ENCODE results near the gene FAM50A.
"Not testable (repeated sequence)": the region's sequence is repeated elsewhere in the genome, so short reads cannot be mapped to it uniquely, and the experiment has no call there.

The FAM50A gene, protein sequence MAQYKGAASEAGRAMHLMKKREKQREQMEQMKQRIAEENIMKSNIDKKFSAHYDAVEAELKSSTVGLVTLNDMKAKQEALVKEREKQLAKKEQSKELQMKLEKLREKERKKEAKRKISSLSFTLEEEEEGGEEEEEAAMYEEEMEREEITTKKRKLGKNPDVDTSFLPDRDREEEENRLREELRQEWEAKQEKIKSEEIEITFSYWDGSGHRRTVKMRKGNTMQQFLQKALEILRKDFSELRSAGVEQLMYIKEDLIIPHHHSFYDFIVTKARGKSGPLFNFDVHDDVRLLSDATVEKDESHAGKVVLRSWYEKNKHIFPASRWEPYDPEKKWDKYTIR

GRCh38 chrX:154443992-154444754 lies at the start of gene FAM50A:
Gene FAM50A (plus strand): TSS chrX:154444141. CDS start chrX:154444236, 95 bp downstream.
- peak; percentile 74 to 79 for DNase-seq

DNA sequence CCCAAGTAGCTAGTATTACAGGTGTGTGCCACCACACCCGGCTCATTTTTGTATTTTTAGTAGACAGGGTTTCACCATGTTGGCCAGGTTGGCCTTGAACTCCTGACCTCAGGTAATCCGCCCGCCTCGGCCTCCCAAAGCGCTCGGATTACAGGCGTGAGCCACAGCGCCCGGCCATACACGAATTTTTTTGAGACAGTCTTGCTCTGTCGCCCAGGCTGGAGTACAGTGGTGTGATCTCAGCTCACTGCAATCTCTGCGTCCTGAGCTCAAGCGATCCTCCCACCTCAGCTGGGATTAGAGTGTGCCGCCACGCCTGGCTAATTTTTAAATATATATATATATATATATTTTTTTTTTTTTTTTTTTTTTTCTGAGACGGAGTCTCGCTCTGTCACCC lies 47.6 kb upstream of the FAM50A start:
- DNase-seq = not testable (repeated sequence)

DNA sequence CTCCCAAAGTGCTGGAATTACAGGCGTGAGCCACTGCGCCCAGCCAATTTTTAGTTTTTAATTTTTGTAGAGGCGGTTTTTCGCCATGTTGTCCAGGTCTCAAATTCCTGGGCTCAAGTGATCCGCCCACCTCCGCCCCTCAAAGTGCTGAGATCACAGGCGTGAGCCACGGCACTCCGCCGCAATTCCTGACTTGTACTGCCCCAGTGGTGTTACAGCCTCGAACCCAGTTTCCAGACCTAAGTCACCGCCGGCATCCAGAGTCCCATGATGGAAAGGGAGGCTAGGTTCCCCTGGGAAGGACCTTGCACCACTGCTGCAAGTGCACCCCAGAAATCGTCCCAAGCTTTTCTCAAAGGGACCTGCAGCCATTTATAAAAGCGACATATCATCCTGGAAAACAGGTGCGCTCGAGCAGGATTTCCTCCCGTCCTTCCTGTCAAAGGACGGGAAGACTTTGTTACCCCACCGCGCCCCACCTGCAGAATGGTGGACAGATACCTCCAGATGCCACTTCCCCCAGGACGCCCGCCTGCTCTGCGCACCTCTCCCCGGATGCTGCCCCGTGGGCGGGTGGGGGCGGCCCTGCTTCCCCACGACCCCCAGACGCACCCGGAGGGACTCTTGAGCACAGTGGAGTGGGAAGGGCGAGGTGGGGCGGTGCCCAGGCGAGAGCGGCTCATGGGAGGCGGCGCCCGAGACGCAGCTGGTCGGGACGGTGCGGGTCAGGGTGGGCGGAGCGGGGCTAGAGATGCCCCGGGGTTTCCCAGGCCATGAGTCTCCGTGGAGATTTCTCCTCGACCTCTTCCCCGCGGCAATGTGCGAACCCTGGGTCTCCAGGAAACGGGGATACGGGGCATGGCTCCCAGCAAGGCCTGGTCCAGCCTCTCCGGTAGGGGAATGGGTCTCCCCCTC lies 46.7 kb upstream of the FAM50A start:
- peak; percentile 62 to 74 for DNase-seq

DNA sequence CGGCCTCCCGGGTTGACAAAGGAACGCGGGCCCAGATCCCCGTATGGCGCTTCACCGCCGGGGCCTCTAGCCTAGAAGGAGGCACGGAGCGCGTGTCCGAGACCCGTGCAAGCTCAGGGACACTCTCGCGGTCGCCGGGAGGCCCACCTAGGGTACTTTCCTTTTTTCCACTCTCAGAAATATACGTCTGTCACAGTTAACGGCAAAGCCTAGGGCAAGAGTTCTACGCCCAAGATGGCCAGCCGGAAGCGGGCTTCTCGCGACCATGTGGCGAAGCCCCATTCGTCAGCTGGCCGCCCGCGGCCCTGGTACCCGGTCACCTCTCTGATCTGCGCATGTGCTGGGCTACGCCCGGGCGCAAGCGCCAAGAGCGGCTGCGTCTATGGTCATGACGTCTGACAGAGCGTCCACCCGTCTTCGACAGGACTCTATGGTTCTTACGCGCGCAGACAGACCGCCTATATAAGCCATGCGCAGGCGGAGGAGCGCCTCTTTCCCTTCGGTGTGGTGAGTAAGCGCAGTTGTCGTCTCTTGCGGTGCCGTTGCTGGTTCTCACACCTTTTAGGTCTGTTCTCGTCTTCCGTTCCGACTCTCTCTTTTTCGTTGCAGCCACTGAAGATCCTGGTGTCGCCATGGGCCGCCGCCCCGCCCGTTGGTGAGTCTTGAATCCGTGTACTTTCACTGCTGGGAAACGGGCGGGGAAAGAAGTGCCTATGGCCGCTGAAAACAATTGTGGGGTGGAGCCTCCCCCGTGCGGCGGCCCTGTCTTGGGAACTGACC lies 45.9 kb upstream of the FAM50A start, which contains the start of gene RPL10:
RPL10 (plus strand) TSS at position 490 of the 780 bp plus-strand sequence; CDS start at position 633, 143 bp downstream.
- DNase-seq = peak; percentile 94 to 97

DNA sequence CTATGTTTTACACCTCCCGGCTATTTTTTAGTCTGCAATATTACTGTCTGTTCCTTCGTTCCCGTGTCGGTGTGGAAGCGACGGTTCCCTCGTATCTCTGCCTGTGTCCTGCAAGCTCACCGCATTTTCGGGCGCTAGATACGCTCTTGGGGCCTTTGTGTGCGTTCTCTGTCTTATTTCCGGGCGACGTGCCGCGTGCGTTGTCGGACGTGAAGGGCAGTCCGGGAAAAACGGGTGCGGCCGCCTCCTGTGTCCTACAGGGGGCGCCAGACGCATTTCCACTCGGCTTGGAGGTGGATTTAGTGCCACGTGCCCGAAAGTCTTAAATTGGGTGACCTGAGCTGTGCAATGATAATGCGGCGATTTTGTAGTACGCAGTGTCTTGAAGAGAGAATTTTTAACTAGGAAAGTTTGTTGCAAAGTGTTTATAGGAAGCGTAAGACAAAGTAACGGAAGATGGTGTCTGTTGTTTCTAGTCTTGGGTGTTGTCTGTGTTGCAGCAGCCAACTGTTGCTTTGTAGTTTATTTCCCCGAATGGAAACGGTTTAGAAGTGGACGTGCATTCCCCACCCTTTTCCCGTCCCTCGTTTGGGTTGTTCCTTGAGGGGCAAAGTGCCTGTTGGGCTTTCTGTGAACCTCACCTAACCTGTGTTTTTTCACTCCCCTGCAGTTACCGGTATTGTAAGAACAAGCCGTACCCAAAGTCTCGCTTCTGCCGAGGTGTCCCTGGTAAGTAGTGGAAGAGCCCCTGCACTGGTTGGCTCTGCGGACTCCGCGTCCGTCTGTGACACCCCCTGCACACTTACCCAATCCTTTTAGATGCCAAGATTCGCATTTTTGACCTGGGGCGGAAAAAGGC lies 45.0 kb upstream of the FAM50A start:
- DNase-seq = peak; percentile 85 to 86

DNA sequence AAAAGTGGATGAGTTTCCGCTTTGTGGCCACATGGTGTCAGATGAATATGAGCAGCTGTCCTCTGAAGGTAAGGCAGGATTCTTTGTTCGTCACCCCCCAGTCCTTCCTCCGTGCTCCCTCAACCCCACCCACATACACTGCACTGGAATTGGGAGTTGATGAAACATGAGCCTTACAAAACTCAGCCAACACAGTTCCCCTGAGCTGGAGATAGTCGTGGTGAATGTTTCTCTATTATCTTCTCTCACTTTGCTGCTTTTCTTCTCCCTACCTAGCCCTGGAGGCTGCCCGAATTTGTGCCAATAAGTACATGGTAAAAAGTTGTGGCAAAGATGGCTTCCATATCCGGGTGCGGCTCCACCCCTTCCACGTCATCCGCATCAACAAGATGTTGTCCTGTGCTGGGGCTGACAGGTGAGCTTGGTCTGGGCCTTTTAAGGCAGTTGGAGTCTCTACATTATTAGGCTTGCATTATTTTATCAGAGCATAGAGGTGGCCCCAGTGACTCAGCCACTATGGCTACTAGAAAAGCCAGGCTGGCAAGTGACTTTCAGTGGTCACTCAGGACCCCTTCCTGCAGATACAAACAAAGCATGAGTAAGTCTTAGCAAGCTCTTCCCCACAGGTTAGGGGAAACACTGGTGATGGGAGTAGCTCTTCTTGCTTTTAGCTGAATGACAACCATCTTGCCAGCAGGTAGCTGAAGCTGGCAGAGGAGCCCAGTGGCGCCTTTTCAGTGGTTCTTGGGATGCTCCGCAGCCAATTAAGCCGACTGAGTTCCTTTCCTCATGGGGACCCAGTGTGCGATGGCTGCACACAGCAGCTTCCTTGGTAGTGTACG lies 44.2 kb upstream of the FAM50A start:
- DNase-seq = peak; percentile 30 to 54

- not testable (repeated sequence) for DNase-seq
These were observed 43.5 kb upstream of the FAM50A start for GRCh38 chrX:154400369-154400817.

GRCh38 chrX:154401045-154401799 lies 42.7 kb upstream of the FAM50A start:
- no peak for DNase-seq

DNA sequence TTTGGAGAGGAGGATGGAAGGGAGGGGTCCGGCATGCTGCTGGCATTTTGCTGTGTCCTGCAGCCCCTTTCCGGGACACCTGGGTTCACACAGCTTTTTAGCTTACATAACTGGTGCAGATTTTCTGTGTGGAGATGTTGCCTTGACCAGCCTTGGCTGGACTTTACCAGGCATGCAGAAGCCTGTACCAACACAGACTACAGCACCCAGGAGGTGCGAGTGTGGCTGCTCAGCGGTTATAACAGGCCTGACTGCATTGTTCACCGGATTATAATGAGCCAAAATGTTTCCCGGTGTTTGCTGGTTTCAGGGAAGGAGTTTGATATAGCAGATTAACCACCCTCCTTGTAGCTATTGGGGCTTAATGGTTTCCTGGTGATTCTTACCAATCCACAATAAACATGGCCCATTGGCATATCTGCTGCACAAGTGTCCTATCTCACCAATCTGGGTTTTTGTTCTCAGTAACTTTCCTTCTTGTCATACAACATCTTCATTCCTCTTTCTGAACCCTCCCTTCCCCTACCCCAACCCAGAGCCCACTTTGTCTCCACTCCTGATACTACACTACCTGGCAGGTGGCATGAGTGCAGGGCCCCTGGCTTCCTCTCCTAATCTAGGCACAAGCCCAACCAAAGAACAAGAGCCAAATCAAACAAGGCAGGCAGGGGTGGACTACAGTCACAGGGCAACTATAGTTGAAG lies 41.9 kb upstream of the FAM50A start:
- no peak for DNase-seq

GRCh38 chrX:154402622-154403127 lies 41.3 kb upstream of the FAM50A start:
- no peak for DNase-seq

DNA sequence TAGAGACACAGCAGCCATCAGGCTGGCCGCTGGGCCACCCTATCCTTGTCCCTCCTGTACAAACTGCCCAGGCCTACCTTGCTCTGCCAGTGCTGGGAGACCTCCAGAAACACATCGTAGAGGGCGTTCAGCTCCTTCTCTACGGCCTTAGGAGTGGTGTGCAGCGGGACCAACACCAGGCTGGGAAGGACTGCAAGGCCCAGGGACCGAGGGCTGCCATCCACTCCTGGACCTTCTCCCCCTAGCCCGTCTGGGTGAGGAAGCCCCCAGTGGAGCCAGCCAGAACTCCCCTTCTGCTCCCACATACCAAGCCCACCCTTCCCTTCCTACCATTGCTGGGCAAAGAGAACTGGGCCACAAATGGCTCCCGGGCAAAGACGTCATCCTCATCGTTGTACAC lies 40.7 kb upstream of the FAM50A start:
- no peak for DNase-seq

- no peak for DNase-seq
These were observed 40.1 kb upstream of the FAM50A start for GRCh38 chrX:154403858-154404257.

- DNase-seq = no peak
These were observed 39.2 kb upstream of the FAM50A start for GRCh38 chrX:154404625-154405192.

DNA sequence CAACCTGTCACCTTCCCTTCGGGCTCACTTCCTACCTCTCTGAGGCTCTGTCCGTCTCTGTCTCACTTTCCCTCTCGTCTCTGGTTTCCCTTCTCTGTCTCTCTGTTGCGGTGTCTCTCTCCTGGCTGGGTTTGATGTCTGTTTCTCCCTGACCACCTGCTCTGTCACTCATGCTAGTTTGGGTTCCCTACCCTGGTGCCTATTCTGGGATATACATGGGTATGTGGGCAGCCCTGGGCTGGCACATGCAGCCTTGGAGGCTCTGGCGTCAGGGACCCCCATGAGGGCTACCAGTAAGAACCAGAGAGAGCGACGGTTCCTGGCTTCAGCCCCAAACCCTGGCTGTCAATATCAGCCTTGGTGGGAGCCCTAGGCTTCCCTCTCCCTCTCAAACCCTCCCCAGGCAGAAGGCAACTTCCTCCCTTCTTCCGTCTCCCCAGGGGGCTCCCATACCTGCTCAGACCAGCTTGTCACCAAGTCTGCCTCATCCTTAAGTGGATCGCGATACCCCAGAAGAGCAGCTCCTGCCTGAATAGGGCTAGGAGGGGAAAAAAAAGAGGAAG lies 35.2 kb upstream of the FAM50A start:
- DNase-seq = no peak

- DNase-seq = peak in 1 of 2 donors; percentile 81
These were observed 34.6 kb upstream of the FAM50A start, which contains the start of gene DNASE1L1 for GRCh38 chrX:154409222-154409871. Gene DNASE1L1 (minus strand): TSS chrX:154409254. CDS start chrX:154405568, 3,686 bp downstream.

- peak; percentile 59 to 60 for DNase-seq
These were observed 32.0 kb upstream of the FAM50A start for GRCh38 chrX:154411981-154412340.

- peak; percentile 52 to 54 for DNase-seq
These were observed 31.5 kb upstream of the FAM50A start for GRCh38 chrX:154412468-154412867.
